ENCODE data around the gene C9orf50. TPM values are rescaled to one million over a fixed set of nuclear protein-coding genes. Genes with fewer than 3 reads are reported as not detected.

Gene C9orf50
- polyA plus RNA-seq, 2 of the 4 experiments (the other 2 are of a cell fraction), result 0.05 to 0.10 TPM

DNA sequence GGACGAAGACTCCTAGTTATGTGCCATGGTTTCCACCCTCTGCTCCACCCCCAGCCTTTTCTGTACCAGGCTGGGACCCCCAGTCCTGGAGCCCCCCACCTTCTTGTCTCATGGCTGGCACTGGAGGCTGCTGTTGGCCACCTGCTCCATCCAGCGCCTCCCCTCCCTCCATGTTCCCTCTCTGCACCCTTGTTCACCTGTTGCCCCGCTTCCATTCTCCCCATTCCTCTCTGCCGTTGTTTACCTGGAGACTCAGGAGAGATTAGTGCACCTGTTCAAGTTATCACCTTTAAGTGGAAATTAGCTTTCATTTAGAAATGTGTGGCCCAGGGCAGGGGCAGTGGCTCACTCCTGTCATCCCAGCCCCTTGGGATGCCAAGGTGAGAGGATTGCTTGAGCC is 12.3 kb upstream of the C9orf50 start:
- 94% methylated on average over 4 of the region's 4 CpGs for WGBS (ENCODE audit: missing lambda C conversion rate)
- TF ChIP-seq, protein P1, sequence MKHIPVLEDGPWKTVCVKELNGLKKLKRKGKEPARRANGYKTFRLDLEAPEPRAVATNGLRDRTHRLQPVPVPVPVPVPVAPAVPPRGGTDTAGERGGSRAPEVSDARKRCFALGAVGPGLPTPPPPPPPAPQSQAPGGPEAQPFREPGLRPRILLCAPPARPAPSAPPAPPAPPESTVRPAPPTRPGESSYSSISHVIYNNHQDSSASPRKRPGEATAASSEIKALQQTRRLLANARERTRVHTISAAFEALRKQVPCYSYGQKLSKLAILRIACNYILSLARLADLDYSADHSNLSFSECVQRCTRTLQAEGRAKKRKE (CRISPR knock-in tag; IDR thresholded peaks at IDR 0.05; ENCODE audit: low read depth), result no peak
- no peak for TF ChIP-seq CEBPB (IDR thresholded peaks at IDR 0.05)
- H3K27ac ChIP-seq, result no peak overlapping the region
- no peaks in the 10 kb centered on the region for H3K9me3 ChIP-seq
- H3K4me2 ChIP-seq, result no peak overlapping the region
- DNase-seq (ENCODE audit: low read depth in 1 of 2, low spot score in 1 of 2) (no peak), ATAC-seq (no peak), FAIRE-seq (no peak)
- CTCF ChIA-PET, result interaction anchor here (1.0 to 26.2 kb wide), 5 partner anchors 7 to 500 kb away, joined by 4 to 947 read pairs (median 16); partner anchors contain the start of gene ASB6
- peaks cover 12% of the 10 kb centered on the region; the same call in 2 of the 3 replicates for H3K4me1 ChIP-seq
- POLR2A ChIA-PET, result interaction anchor here (0.6 kb wide), 1 partner anchor 7 kb away, joined by 3 read pairs; the partner anchor contains the start of gene NTMT1
- no peak overlapping the region for H3K4me3 ChIP-seq

DNA sequence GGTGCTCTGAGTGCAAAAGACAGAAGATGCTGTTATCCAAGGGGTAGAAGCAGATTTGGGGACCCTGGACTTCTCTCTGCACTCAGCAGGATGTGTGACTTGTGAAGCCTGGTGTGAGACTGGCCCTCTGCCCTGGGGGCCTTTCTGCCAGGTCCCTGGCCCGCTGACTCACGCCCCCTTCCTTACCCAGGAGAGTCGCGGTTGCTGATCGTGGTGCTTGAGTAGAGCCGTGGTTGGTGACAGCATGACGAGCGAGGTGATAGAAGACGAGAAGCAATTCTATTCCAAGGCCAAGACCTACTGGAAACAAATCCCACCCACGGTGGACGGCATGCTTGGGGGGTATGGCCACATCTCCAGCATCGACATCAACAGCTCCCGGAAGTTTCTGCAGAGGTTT is 11.6 kb upstream of the C9orf50 start:
- FAIRE-seq (no peak), DNase-seq (ENCODE audit: low read depth in 1 of 2, low spot score in 1 of 2) (no peak), ATAC-seq (no peak)
- ChIA-PET CTCF (interaction anchor here (1.0 to 26.2 kb wide), 5 partner anchors 8 to 499 kb away, joined by 4 to 947 read pairs (median 16); partner anchors contain the start of gene ASB6), POLR2A (no interaction called here)
- WGBS (ENCODE audit: missing lambda C conversion rate), result 93% methylated on average over 13 of the region's 13 CpGs
- H3K4me3 ChIP-seq, result no peak overlapping the region
- H3K9me3 ChIP-seq, result no peaks in the 10 kb centered on the region
- H3K27ac ChIP-seq, result no peak overlapping the region
- TF ChIP-seq RFX5 (IDR thresholded peaks at IDR 0.05), result no peak
- TF ChIP-seq, protein P2, sequence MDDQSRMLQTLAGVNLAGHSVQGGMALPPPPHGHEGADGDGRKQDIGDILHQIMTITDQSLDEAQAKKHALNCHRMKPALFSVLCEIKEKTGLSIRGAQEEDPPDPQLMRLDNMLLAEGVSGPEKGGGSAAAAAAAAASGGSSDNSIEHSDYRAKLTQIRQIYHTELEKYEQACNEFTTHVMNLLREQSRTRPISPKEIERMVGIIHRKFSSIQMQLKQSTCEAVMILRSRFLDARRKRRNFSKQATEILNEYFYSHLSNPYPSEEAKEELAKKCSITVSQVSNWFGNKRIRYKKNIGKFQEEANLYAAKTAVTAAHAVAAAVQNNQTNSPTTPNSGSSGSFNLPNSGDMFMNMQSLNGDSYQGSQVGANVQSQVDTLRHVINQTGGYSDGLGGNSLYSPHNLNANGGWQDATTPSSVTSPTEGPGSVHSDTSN (IDR thresholded peaks at IDR 0.05), result no peak
- TF ChIP-seq CHD4 (IDR thresholded peaks at IDR 0.05; ENCODE audit: borderline replicate concordance), result no peak
- no peak for TF ChIP-seq TFCP2L1 (CRISPR knock-in tag; IDR thresholded peaks at IDR 0.05)
- TF ChIP-seq EHMT2 (IDR thresholded peaks at IDR 0.05; ENCODE audit: low read depth), result no peak
- H3K4me1 ChIP-seq, result peaks cover 18% of the 10 kb centered on the region
- H3K4me2 ChIP-seq, result no peak overlapping the region

DNA sequence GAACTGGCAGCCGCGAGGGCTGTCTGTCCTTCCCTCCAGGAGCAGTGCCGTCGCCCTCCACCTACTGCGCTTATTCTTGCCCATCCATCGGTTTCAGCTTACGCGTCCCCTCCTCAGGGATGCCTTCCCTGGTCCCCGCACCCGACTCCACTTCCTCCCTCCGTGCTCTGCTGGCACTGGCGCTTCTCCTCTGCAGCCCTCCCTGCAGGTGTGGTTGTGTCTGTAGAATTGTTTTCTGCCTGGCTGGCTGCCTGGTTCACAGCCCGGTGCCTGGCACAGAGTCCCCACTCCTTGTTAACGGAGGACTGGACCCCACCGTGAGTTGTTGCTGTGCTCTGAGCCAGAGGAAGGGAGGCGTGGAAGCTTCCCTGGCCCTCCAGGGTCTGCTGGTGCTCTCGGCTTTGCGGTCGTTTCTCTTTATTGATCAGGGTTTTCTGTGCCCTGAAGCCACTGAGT is 10.8 kb upstream of the C9orf50 start:
- ChIA-PET POLR2A (no interaction called here), CTCF (interaction anchor here (1.4 to 26.2 kb wide), 6 partner anchors 8 to 498 kb away, joined by 5 to 947 read pairs (median 15); partner anchors contain the start of gene ASB6)
- no peaks in the 10 kb centered on the region for H3K9me3 ChIP-seq
- ATAC-seq, result no peak
- FAIRE-seq, result no peak
- DNase-seq (ENCODE audit: low read depth in 1 of 2, low spot score in 1 of 2), result no peak
- WGBS (ENCODE audit: missing lambda C conversion rate), result 86% methylated on average over 19 of the region's 19 CpGs
- TF ChIP-seq KDM1A (IDR thresholded peaks at IDR 0.05; ENCODE audit: low read depth), result no peak
- TF ChIP-seq KDM5A (IDR thresholded peaks at IDR 0.05), result no peak
- no peak for TF ChIP-seq ZFP36 (IDR thresholded peaks at IDR 0.05; ENCODE audit: borderline replicate concordance, partially characterized antibody)
- TF ChIP-seq HOXB13 (CRISPR knock-in tag; IDR thresholded peaks at IDR 0.05; ENCODE audit: low read depth), result no peak
- TF ChIP-seq CBX8 (IDR thresholded peaks at IDR 0.05), result no peak
- TF ChIP-seq, protein P1 (CRISPR knock-in tag; IDR thresholded peaks at IDR 0.05; ENCODE audit: low read depth), result no peak
- TF ChIP-seq FOSB (CRISPR knock-in tag; IDR thresholded peaks at IDR 0.05), result no peak
- TF ChIP-seq RCOR1 (IDR thresholded peaks at IDR 0.05; ENCODE audit: low read depth, low read length), result no peak
- TF ChIP-seq CEBPB (IDR thresholded peaks at IDR 0.05), result no peak
- no peak overlapping the region for H3K4me2 ChIP-seq
- peaks cover 22% of the 10 kb centered on the region for H3K4me1 ChIP-seq
- H3K4me3 ChIP-seq, result no peak overlapping the region
- no peak overlapping the region for H3K27ac ChIP-seq

DNA sequence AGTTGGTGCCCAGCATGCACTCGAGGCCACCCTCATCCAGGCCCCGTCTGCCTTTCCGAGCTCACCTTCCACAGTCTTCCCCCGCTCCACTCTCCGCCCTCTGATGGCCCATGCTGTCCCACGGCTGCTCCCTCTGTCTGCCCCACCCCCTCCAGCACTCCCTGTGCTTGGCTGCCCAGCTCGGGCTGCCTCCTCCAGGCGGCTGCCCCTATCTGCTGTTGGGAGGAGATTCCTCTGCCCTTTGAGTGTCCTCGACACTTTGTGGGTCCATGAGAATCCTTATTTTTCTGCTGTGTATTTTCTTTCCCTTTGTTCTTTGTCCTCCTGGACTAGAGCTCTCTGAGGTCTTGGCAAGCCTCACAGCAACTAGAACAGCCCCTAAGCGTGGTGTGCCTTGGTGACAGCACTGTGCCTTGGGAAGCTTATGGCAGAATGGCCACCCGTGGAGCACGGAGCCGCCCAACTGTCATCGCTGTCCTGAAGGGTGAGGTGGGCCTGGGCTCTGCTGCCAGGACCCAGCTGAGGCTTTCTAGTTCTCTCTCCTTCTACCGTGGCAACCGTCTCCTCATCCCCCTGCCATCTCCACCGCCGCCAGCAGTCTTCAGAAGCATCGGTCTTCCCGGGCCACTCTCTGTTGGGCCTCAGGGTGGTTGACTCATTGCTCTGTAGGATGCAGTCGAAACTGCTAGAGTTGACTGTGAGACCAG is 10.2 kb upstream of the C9orf50 start:
- no peaks in the 10 kb centered on the region for H3K9me3 ChIP-seq
- peaks cover 22% of the 10 kb centered on the region for H3K4me1 ChIP-seq
- ChIA-PET CTCF (interaction anchor here (0.6 to 26.2 kb wide), 9 partner anchors 9 to 497 kb away, joined by 3 to 947 read pairs (median 6); partner anchors contain the start of gene ASB6), POLR2A (no interaction called here)
- ATAC-seq (no peak), DNase-seq (ENCODE audit: low read depth in 1 of 2, low spot score in 1 of 2) (no peak), FAIRE-seq (no peak)
- no peak overlapping the region for H3K4me2 ChIP-seq
- H3K4me3 ChIP-seq, result no peak overlapping the region
- 79% methylated on average over 21 of the region's 21 CpGs for WGBS (ENCODE audit: missing lambda C conversion rate)
- no peak overlapping the region for H3K27ac ChIP-seq
- TF ChIP-seq FOXS1 (CRISPR knock-in tag; IDR thresholded peaks at IDR 0.05), result no peak
- TF ChIP-seq ZNF302 (CRISPR knock-in tag; IDR thresholded peaks at IDR 0.05), result no peak
- TF ChIP-seq EHMT2 (IDR thresholded peaks at IDR 0.05; ENCODE audit: low read depth), result no peak
- no peak for TF ChIP-seq CEBPB (IDR thresholded peaks at IDR 0.05)
- TF ChIP-seq CBX2 (IDR thresholded peaks at IDR 0.05; ENCODE audit: borderline replicate concordance, low read depth), result no peak
- no peak for TF ChIP-seq TP53 (CRISPR knock-in tag; IDR thresholded peaks at IDR 0.05)
- no peak for TF ChIP-seq HOXB13 (CRISPR knock-in tag; IDR thresholded peaks at IDR 0.05; ENCODE audit: low read depth)
- TF ChIP-seq, protein P3, sequence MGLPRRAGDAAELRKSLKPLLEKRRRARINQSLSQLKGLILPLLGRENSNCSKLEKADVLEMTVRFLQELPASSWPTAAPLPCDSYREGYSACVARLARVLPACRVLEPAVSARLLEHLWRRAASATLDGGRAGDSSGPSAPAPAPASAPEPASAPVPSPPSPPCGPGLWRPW (IDR thresholded peaks at IDR 0.05), result no peak
- no peak for TF ChIP-seq RNF2 (IDR thresholded peaks at IDR 0.05; ENCODE audit: borderline replicate concordance, low read depth)
- TF ChIP-seq RAD21 (conservative IDR thresholded peaks at IDR 0.05 in 1 of 2, IDR thresholded peaks at IDR 0.05 in 1 of 2), result no peak
- TF ChIP-seq, protein P4, sequence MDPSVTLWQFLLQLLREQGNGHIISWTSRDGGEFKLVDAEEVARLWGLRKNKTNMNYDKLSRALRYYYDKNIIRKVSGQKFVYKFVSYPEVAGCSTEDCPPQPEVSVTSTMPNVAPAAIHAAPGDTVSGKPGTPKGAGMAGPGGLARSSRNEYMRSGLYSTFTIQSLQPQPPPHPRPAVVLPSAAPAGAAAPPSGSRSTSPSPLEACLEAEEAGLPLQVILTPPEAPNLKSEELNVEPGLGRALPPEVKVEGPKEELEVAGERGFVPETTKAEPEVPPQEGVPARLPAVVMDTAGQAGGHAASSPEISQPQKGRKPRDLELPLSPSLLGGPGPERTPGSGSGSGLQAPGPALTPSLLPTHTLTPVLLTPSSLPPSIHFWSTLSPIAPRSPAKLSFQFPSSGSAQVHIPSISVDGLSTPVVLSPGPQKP (IDR thresholded peaks at IDR 0.05; ENCODE audit: low read depth, low read length), result no peak
- TF ChIP-seq MAFK (IDR thresholded peaks at IDR 0.05; ENCODE audit: partially characterized antibody), result no peak
- TF ChIP-seq, protein P5, sequence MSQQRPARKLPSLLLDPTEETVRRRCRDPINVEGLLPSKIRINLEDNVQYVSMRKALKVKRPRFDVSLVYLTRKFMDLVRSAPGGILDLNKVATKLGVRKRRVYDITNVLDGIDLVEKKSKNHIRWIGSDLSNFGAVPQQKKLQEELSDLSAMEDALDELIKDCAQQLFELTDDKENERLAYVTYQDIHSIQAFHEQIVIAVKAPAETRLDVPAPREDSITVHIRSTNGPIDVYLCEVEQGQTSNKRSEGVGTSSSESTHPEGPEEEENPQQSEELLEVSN (IDR thresholded peaks at IDR 0.05; ENCODE audit: borderline replicate concordance, low read depth), result no peak

Data from A549 (cell line).